ENCODE data around the gene PIK3R2.

DNA sequence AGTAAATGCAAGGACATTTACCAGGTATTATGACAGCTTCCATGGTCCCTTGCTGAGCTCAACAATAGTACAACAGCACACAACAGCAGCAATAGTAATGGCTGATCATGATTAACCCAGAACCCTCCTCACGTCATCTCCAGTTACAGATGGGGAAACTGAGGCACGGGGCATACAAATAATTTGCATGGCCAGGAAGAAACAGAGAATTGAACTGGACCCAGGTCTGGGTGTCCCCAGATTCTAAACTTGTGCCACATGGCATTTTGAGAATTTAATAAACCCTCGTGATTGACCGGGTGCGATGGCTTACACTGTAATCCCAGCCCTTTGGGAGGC, 48.2 kb upstream of the PIK3R2 start:
- TF ChIP-seq GABPA (IDR thresholded peaks at IDR 0.05 in 1 of 2, conservative IDR thresholded peaks at IDR 0.05 in 1 of 2) (no peak), JUND (IDR thresholded peaks at IDR 0.05) (no peak), RAD21 (IDR thresholded peaks at IDR 0.05) (no peak), TAF1 (conservative IDR thresholded peaks at IDR 0.05) (no peak), HNF4A (conservative IDR thresholded peaks at IDR 0.05) (no peak), SP1 (IDR thresholded peaks at IDR 0.05) (no peak), FOXA1 (IDR thresholded peaks at IDR 0.05) (no peak), YY1 (IDR thresholded peaks at IDR 0.05) (no peak), EGR1 (IDR thresholded peaks at IDR 0.05; ENCODE audit: low read depth in 2 of 2) (no peak), HNF4G (IDR thresholded peaks at IDR 0.05) (no peak)
- TF ChIP-seq, protein P1, sequence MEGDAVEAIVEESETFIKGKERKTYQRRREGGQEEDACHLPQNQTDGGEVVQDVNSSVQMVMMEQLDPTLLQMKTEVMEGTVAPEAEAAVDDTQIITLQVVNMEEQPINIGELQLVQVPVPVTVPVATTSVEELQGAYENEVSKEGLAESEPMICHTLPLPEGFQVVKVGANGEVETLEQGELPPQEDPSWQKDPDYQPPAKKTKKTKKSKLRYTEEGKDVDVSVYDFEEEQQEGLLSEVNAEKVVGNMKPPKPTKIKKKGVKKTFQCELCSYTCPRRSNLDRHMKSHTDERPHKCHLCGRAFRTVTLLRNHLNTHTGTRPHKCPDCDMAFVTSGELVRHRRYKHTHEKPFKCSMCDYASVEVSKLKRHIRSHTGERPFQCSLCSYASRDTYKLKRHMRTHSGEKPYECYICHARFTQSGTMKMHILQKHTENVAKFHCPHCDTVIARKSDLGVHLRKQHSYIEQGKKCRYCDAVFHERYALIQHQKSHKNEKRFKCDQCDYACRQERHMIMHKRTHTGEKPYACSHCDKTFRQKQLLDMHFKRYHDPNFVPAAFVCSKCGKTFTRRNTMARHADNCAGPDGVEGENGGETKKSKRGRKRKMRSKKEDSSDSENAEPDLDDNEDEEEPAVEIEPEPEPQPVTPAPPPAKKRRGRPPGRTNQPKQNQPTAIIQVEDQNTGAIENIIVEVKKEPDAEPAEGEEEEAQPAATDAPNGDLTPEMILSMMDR (IDR thresholded peaks at IDR 0.05; ENCODE audit: low read depth, low read length, missing input control): no peak
- TF ChIP-seq, protein P2, sequence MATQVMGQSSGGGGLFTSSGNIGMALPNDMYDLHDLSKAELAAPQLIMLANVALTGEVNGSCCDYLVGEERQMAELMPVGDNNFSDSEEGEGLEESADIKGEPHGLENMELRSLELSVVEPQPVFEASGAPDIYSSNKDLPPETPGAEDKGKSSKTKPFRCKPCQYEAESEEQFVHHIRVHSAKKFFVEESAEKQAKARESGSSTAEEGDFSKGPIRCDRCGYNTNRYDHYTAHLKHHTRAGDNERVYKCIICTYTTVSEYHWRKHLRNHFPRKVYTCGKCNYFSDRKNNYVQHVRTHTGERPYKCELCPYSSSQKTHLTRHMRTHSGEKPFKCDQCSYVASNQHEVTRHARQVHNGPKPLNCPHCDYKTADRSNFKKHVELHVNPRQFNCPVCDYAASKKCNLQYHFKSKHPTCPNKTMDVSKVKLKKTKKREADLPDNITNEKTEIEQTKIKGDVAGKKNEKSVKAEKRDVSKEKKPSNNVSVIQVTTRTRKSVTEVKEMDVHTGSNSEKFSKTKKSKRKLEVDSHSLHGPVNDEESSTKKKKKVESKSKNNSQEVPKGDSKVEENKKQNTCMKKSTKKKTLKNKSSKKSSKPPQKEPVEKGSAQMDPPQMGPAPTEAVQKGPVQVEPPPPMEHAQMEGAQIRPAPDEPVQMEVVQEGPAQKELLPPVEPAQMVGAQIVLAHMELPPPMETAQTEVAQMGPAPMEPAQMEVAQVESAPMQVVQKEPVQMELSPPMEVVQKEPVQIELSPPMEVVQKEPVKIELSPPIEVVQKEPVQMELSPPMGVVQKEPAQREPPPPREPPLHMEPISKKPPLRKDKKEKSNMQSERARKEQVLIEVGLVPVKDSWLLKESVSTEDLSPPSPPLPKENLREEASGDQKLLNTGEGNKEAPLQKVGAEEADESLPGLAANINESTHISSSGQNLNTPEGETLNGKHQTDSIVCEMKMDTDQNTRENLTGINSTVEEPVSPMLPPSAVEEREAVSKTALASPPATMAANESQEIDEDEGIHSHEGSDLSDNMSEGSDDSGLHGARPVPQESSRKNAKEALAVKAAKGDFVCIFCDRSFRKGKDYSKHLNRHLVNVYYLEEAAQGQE (IDR thresholded peaks at IDR 0.05): no peak
- TF ChIP-seq, protein P3, sequence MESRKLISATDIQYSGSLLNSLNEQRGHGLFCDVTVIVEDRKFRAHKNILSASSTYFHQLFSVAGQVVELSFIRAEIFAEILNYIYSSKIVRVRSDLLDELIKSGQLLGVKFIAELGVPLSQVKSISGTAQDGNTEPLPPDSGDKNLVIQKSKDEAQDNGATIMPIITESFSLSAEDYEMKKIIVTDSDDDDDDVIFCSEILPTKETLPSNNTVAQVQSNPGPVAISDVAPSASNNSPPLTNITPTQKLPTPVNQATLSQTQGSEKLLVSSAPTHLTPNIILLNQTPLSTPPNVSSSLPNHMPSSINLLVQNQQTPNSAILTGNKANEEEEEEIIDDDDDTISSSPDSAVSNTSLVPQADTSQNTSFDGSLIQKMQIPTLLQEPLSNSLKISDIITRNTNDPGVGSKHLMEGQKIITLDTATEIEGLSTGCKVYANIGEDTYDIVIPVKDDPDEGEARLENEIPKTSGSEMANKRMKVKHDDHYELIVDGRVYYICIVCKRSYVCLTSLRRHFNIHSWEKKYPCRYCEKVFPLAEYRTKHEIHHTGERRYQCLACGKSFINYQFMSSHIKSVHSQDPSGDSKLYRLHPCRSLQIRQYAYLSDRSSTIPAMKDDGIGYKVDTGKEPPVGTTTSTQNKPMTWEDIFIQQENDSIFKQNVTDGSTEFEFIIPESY (IDR thresholded peaks at IDR 0.05): no peak
- TF ChIP-seq, protein P4, sequence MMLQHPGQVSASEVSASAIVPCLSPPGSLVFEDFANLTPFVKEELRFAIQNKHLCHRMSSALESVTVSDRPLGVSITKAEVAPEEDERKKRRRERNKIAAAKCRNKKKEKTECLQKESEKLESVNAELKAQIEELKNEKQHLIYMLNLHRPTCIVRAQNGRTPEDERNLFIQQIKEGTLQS (IDR thresholded peaks at IDR 0.05): no peak
